Cardiac muscle cell (in vitro differentiated cells and primary cell): Measurements from ENCODE around the gene U2SURP. TPM values are rescaled to one million over a fixed set of nuclear protein-coding genes. Genes with fewer than 3 reads are reported as not detected.

Experiments
- DNase-seq, 2 donors: peaks; one replicate each; pipeline versions ENCODE4 v3.0.0 to v3.0.0-alpha.2; 2010 to 2017; ENCODE audit warnings: low read depth in 1 of 2, low spot score in 1 of 2
- H3K27ac ChIP-seq: fragments of 200-600 bp; sonication (generic); 2 replicates; pipeline ENCODE4 v1.5.1; 2016
- H3K27me3 ChIP-seq: fragments of 200-600 bp; sonication (generic); 2 replicates; pipeline ENCODE4 v1.6.0; 2016; ENCODE audit warnings: control low read depth
- H3K36me3 ChIP-seq: fragments of 200-600 bp; sonication (generic); 2 replicates; pipeline ENCODE4 v1.5.1; 2016; ENCODE audit warnings: control low read depth
- H3K4me1 ChIP-seq: fragments of 200-600 bp; sonication (generic); 2 replicates; pipeline ENCODE4 v1.8.1; 2017; ENCODE audit warnings: low read depth, mild to moderate bottlenecking, mixed run types
- H3K4me3 ChIP-seq: fragments of 200-600 bp; sonication (generic); 2 replicates; pipeline ENCODE4 v1.5.1; 2016; ENCODE audit warnings: mild to moderate bottlenecking
- H3K9me3 ChIP-seq: fragments of 200-600 bp; sonication (generic); 2 replicates; pipeline ENCODE4 v1.5.1; 2017; ENCODE audit warnings: low read depth, mild to moderate bottlenecking, control low read depth
- CTCF ChIP-seq: IDR thresholded peaks from 2 replicates; pipeline ENCODE4 v1.5.1; 2012; ENCODE audit warnings: low read depth, mild to moderate bottlenecking, low read length
- polyA plus RNA-seq: library from polyadenylated mRNA; unstranded; fragments of >200 nt; fragmentation: Nextera tagmentation; extraction: Ambion mirVana; gene quantifications from 2 replicates; pipeline ENCODE4 v1.2.1, GENCODE V29; 2016
- total RNA-seq: library from RNA; depleted of rRNA; stranded (reverse); fragments of >200 nt; gene quantifications from 2 replicates; pipeline ENCODE4 v1.2.3, GENCODE V29; 2016

U2SURP gene
- total and polyA plus RNA-seq, 2 experiments from 2014 or later: 66.4 to 89.0 TPM

- TF ChIP-seq CTCF: no peak
- Histone ChIP-seq H3K4me1 (no peaks in the 10 kb centered on the region), H3K36me3 (no peaks in the 10 kb centered on the region), H3K27ac (no peak overlapping the region), H3K4me3 (no peak overlapping the region), H3K9me3 (no peaks in the 10 kb centered on the region), H3K27me3 (no peaks in the 10 kb centered on the region)
- no peak for DNase-seq
These were observed 87.5 kb downstream of the U2SURP start for GRCh38 chr3:143088835-143089234.

- Histone ChIP-seq H3K4me1 (no peaks in the 10 kb centered on the region), H3K27me3 (no peaks in the 10 kb centered on the region), H3K9me3 (no peaks in the 10 kb centered on the region), H3K36me3 (no peaks in the 10 kb centered on the region), H3K27ac (no peak overlapping the region), H3K4me3 (no peak overlapping the region)
- DNase-seq: no peak
- no peak for TF ChIP-seq CTCF
These were observed 88.6 kb downstream of the U2SURP start for GRCh38 chr3:143089965-143090364.

DNA sequence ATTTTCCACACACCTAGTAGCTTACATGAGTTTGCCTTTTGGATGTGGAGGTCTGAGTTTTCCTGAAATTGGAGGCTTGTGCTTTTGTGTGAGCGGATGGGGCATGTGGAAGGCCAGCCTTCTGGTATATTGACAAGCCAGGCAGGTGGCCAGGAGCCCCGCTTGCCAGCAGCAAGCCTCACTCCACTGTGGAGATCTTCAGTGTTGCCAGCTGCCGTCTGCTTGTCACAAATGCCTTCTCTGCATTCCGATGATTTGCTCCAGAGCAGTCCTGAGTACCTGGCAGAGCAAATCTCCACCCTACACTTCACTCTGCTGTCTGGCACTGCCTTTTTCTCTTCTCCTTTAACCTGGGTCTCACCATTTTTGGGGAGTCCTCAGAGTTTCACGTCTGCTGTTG lies 89.1 kb downstream of the U2SURP start:
- Histone ChIP-seq H3K4me1 (no peaks in the 10 kb centered on the region), H3K36me3 (no peaks in the 10 kb centered on the region), H3K4me3 (no peak overlapping the region), H3K27ac (no peak overlapping the region), H3K27me3 (no peaks in the 10 kb centered on the region), H3K9me3 (no peaks in the 10 kb centered on the region)
- peak in 1 of 2 donors; percentile 33 for DNase-seq
- TF ChIP-seq CTCF: no peak

DNA sequence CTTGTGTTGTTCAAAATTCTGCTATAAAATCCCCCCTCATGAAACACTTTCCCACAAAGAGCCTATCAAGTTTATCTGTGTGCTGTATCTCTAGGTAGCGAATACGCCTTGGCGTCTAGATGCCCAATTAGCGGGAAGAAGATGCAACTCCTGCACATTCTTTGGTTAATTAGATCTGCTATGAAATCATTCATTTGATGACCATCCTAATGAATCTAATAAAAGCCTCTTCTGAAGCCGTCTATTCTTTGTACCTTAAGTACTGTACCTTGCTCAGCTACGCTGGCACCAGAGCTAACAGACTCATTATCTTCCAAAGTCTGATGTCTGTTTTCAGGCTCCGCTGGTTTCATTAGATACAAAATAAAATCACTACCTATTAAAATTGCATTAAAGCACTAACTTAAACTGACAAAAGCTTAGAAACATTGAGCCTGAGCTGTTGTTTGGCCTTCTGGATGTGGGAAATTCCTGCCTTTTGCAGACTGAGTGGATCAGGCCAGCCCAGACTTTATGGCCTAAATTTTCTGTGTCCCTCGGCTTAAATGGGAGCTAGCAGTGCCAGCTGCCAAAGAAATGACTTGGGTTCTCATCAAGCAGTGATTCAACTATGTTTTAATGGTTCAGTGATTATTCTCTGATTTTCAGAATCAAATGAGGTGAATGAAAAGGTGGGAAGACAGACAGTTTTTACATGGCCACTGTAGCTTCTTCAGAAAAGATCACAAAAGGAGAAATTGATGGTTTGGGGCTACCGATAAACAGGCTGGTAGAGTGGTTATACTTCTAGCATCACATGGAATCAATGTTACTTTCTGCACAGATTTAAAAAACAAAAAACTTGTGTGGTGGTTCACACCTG lies 89.8 kb downstream of the U2SURP start:
- no peaks in the 10 kb centered on the region for H3K36me3 ChIP-seq
- H3K4me1 ChIP-seq: no peaks in the 10 kb centered on the region
- H3K9me3 ChIP-seq: no peaks in the 10 kb centered on the region
- TF ChIP-seq CTCF: no peak
- H3K27ac ChIP-seq: no peak overlapping the region
- DNase-seq: no peak
- H3K27me3 ChIP-seq: no peaks in the 10 kb centered on the region
- no peak overlapping the region for H3K4me3 ChIP-seq

GRCh38 chr3:143092191-143092590 lies 90.8 kb downstream of the U2SURP start:
- Histone ChIP-seq H3K27me3 (no peaks in the 10 kb centered on the region), H3K27ac (no peak overlapping the region), H3K36me3 (no peaks in the 10 kb centered on the region), H3K4me1 (no peaks in the 10 kb centered on the region), H3K9me3 (no peaks in the 10 kb centered on the region), H3K4me3 (no peak overlapping the region)
- DNase-seq: no peak
- TF ChIP-seq CTCF: no peak
